Nephron (organoid): ENCODE measurements around the gene SLC9C2.
"Not testable (repeated sequence)": the region's sequence is repeated elsewhere in the genome, so short reads cannot be mapped to it uniquely, and the experiment has no call there.

Experiments
- H3K27ac Mint-ChIP-seq, 3 experiments: 2 replicates each; pipeline ENCODE4 v1.8.0; 2020; ENCODE audit warnings: mixed read lengths in 3 of 3, mild to moderate bottlenecking in 2 of 3, moderate library complexity in 1 of 3
- H3K27me3 Mint-ChIP-seq: 2 replicates; pipeline ENCODE4 v1.8.0; 2021; ENCODE audit warnings: low read depth, mild to moderate bottlenecking, moderate library complexity, mixed read lengths
- H3K36me3 Mint-ChIP-seq: 2 replicates; pipeline ENCODE4 v1.8.0; 2020; ENCODE audit warnings: low read depth, mixed read lengths
- H3K4me1 Mint-ChIP-seq: 2 replicates; pipeline ENCODE4 v1.8.0; 2020; ENCODE audit warnings: mixed read lengths
- H3K4me3 Mint-ChIP-seq, 3 experiments: 2 replicates each; pipeline ENCODE4 v1.8.0; 2020; ENCODE audit warnings: mild to moderate bottlenecking in 3 of 3, mixed read lengths in 3 of 3, moderate library complexity in 2 of 3
- H3K9me3 Mint-ChIP-seq: 2 replicates; pipeline ENCODE4 v1.8.0; 2020; ENCODE audit warnings: mixed read lengths
- CTCF ChIP-seq, 3 experiments: fragments of 200-600 bp; sonication (generic); IDR thresholded peaks; one replicate each; pipeline ENCODE4 v1.5.0; 2021; ENCODE audit warnings: antibody characterized with exemption in 3 of 3; ENCODE audit not compliant: unreplicated experiment in 3 of 3

Gene SLC9C2

GRCh38 chr1:173580658-173581057 is 22.2 kb downstream of the SLC9C2 start:
- H3K9me3 Mint-ChIP-seq = no peaks in the 10 kb centered on the region
- no peaks in the 10 kb centered on the region for H3K36me3 Mint-ChIP-seq
- no peak overlapping the region for H3K27ac Mint-ChIP-seq
- TF ChIP-seq CTCF (IDR thresholded peaks at IDR 0.05; ENCODE audit: unreplicated experiment in 3 of 3) = no peak
- H3K4me1 Mint-ChIP-seq = no peaks in the 10 kb centered on the region
- H3K4me3 Mint-ChIP-seq = no peak overlapping the region
- H3K27me3 Mint-ChIP-seq = no peaks in the 10 kb centered on the region

GRCh38 chr1:173580071-173580470 is 22.8 kb downstream of the SLC9C2 start:
- Mint-ChIP-seq H3K9me3 (no peaks in the 10 kb centered on the region), H3K4me1 (no peaks in the 10 kb centered on the region), H3K27ac (no peak overlapping the region), H3K36me3 (no peaks in the 10 kb centered on the region), H3K4me3 (no peak overlapping the region), H3K27me3 (no peaks in the 10 kb centered on the region)
- no peak for TF ChIP-seq CTCF (IDR thresholded peaks at IDR 0.05; ENCODE audit: unreplicated experiment in 3 of 3)

- Mint-ChIP-seq H3K27me3 (peaks cover 3% of the 10 kb centered on the region), H3K9me3 (no peaks in the 10 kb centered on the region), H3K4me1 (no peaks in the 10 kb centered on the region), H3K36me3 (no peaks in the 10 kb centered on the region), H3K4me3 (no peak overlapping the region), H3K27ac (no peak overlapping the region)
- no peak for TF ChIP-seq CTCF (IDR thresholded peaks at IDR 0.05; ENCODE audit: unreplicated experiment in 3 of 3)
These were observed 29.3 kb downstream of the SLC9C2 start for GRCh38 chr1:173573596-173573995.

GRCh38 chr1:173572201-173572873 is 30.5 kb downstream of the SLC9C2 start:
- Mint-ChIP-seq H3K36me3 (no peaks in the 10 kb centered on the region), H3K27ac (no peak overlapping the region), H3K4me3 (no peak overlapping the region), H3K9me3 (peaks cover 10% of the 10 kb centered on the region), H3K27me3 (peaks cover 3% of the 10 kb centered on the region), H3K4me1 (no peaks in the 10 kb centered on the region)
- TF ChIP-seq CTCF (IDR thresholded peaks at IDR 0.05; ENCODE audit: unreplicated experiment in 3 of 3) = no peak

- Mint-ChIP-seq H3K27ac (no peak overlapping the region), H3K4me3 (no peak overlapping the region), H3K4me1 (no peaks in the 10 kb centered on the region), H3K27me3 (peaks cover 3% of the 10 kb centered on the region), H3K36me3 (no peaks in the 10 kb centered on the region), H3K9me3 (peaks cover 20% of the 10 kb centered on the region)
- no peak for TF ChIP-seq CTCF (IDR thresholded peaks at IDR 0.05; ENCODE audit: unreplicated experiment in 3 of 3)
These were observed 32.4 kb downstream of the SLC9C2 start for GRCh38 chr1:173570370-173571007.

- H3K9me3 Mint-ChIP-seq = peaks cover 32% of the 10 kb centered on the region
- TF ChIP-seq CTCF (IDR thresholded peaks at IDR 0.05; ENCODE audit: unreplicated experiment in 3 of 3) = no peak
- H3K4me1 Mint-ChIP-seq = no peaks in the 10 kb centered on the region
- no peak overlapping the region for H3K4me3 Mint-ChIP-seq
- no peaks in the 10 kb centered on the region for H3K36me3 Mint-ChIP-seq
- H3K27me3 Mint-ChIP-seq = peaks cover 3% of the 10 kb centered on the region
- no peak overlapping the region for H3K27ac Mint-ChIP-seq
These were observed 34.4 kb downstream of the SLC9C2 start for GRCh38 chr1:173568483-173568882.

GRCh38 chr1:173563846-173564245 is 39.0 kb downstream of the SLC9C2 start:
- H3K27ac Mint-ChIP-seq, H3K4me3 Mint-ChIP-seq, H3K27me3 Mint-ChIP-seq, H3K36me3 Mint-ChIP-seq, H3K4me1 Mint-ChIP-seq: not testable (repeated sequence)
- peaks cover 32% of the 10 kb centered on the region for H3K9me3 Mint-ChIP-seq
